Lower leg skin (tissue), 4 donors: Measurements from ENCODE around the gene CHRNA5. TPM values are rescaled to one million over a fixed set of nuclear protein-coding genes. Genes with fewer than 3 reads are reported as not detected.
A peak's percentile ranks its signal among the peaks of the same experiment; 100 is the strongest.

Experiments used
- DNase-seq, 2 donors: peaks; one replicate each; pipeline ENCODE4 v3.0.0-alpha.2; 2019; ENCODE audit warnings: low spot score in 2 of 2
- H3K4me3 ChIP-seq: fragments of 200-600 bp; sonication (generic); 2 replicates; pipeline ENCODE4 v1.5.1; 2017; ENCODE audit warnings: mild to moderate bottlenecking, low read depth; ENCODE audit not compliant: poor library complexity, severe bottlenecking
- CTCF ChIP-seq, 3 donors: fragments of 450-650 bp; IDR thresholded peaks; one replicate each; pipeline ENCODE4 v1.5.1; 2016; ENCODE audit warnings: antibody characterized with exemption in 3 of 3, mild to moderate bottlenecking in 3 of 3, moderate library complexity in 2 of 3
- POLR2A ChIP-seq, 2 donors: fragments of 450-650 bp; IDR thresholded peaks; one replicate each; pipeline ENCODE4 v1.6.1; 2016 to 2017; ENCODE audit warnings: antibody characterized with exemption in 2 of 2, mild to moderate bottlenecking in 1 of 2, moderate library complexity in 1 of 2
- WGBS, 2 donors: methylation state at CpG; one replicate each; pipeline ENCODE4 v1.1.5; 2018; 5-methylcytosine and 5-hydroxymethylcytosine counted together
- intact Hi-C: fragments of 100-400 bp; cut with DNase I; formaldehyde crosslinking; loops from one replicate; pipeline ENCODE4 v1.15.0; 2023; ENCODE audit warnings: low total_unique reads
- total RNA-seq, 4 donors: library from RNA; depleted of rRNA; stranded (reverse); fragments of >200 nt; gene quantifications; one replicate each; pipeline ENCODE4 v1.1.0, GENCODE V29; 2016

The CHRNA5 gene
- total RNA-seq, 4 donors from 2014 or later, result 0.27 to 0.84 (median 0.64) TPM

- H3K4me3 ChIP-seq, result no peak overlapping the region
- peak in 1 of 2 donors; percentile 82 for DNase-seq
- no peak for TF ChIP-seq POLR2A (IDR thresholded peaks at IDR 0.05)
- TF ChIP-seq CTCF (IDR thresholded peaks at IDR 0.05), result no peak
- intact Hi-C loops, result loop anchor here (5.0 kb wide), 1 partner anchor 88 kb away; no protein-coding TSS in a partner anchor
- 52 to 53% methylated on average over 20 of the region's 20 CpGs for WGBS, 2 donors
Measured at GRCh38 chr15:78619022-78619950, 54.0 kb downstream of the CHRNA5 start.

GRCh38 chr15:78620021-78620526, 54.8 kb downstream of the CHRNA5 start:
- DNase-seq, result peak in 1 of 2 donors; percentile 85
- 2 to 7% methylated on average over 10 to 40 of the region's 41 CpGs for whole genome bisulfite sequencing, 2 donors
- no peak for TF ChIP-seq POLR2A (IDR thresholded peaks at IDR 0.05)
- no peak for TF ChIP-seq CTCF (IDR thresholded peaks at IDR 0.05)
- intact Hi-C loops, result no loop called here
- peak overlapping the region; percentile 1 for H3K4me3 ChIP-seq

DNA sequence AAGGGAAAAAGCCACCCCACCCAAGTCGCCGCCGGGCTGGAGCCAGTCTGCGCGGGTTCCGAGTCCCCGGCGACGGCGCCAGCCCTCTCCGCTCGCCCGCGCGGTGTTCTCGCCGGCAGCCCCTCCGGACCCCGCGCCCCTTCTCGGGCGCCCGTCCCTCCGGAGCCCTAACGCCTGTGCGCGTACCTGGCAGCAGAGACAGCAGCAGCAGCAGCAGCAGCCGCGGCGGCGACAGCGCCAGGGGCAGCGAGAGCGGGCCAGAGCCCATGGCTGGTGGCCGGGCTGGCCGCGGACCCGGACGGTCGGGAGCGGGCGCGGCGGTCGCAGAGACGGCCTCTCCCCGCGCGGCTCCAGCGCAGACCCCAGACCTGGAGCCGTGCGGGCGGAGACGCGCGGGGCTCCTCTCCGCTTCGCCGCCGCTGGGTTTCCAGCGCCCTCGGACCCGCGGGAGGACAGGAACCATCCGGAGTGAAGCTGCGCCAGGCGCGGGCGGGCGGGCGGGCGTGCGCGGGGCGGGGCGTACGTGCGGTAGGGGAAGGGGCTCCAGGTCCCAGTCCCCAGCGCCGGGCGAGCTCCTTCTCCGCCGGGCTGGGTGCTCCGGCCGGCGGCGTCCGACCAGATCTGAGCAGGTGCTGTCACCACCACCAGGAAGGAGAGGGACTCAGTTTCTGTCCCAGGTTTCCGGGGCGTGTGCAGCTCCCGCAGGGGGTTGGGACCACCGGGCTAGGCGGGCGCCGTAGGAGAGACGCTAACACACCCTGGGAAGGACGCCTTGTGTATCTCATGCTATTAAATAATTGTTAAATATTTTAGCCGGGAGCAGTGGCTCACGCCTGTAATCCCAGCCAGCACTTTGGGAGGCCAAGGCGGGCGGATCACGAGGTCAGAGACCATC, 55.5 kb downstream of the CHRNA5 start, which contains the start of gene CHRNA3:
Gene CHRNA3 (minus strand): TSS at position 470 of the 895 bp plus-strand sequence. CDS start 202 bp downstream, at position 268.
- 3 to 4% methylated on average over 62 to 67 of the region's 102 CpGs for WGBS, 2 donors
- DNase-seq, result peak in 1 of 2 donors; percentile 74
- intact Hi-C loops, result no loop called here

DNA sequence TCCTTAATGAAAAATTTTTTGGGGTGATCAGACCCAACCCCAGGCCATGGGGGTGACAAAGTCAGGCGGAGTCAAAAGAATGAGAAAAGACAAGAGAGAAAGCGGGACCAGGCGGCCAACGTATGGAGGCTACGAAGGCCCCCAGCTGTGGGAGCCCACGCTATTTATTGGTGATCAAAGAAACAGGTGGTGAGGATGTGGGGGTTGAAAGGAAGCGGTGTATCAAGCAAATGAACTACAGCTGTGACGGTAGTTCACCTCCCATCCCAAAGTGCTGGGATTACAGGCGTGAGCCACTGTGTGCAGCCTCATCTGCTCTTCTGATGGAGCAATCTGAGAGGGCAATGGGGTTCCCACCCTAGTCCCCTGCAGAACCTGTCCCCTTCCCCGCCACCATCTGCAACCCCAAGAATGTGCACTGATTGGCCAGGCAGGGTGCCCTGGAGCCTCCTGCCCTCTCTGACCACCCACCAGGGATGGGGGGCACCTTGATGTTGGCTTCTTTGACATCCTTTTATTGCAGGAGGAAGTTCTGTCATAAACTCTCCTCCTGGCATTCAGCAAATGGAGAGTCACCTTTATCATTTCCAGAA, 56.6 kb downstream of the CHRNA5 start:
- WGBS, 2 donors, result 68 to 77% methylated on average over 10 of the region's 10 CpGs
- no peak for TF ChIP-seq POLR2A (IDR thresholded peaks at IDR 0.05)
- TF ChIP-seq CTCF (IDR thresholded peaks at IDR 0.05), result no peak
- DNase-seq, result peak in 1 of 2 donors; percentile 58
- no peak overlapping the region for H3K4me3 ChIP-seq
- intact Hi-C loops, result no loop called here

More for the DNA sequence above, 55.5 kb downstream of the CHRNA5 start, which contains the start of gene CHRNA3:
- peak within 1 kb of the TSS; percentile 1 for H3K4me3 ChIP-seq
- TF ChIP-seq POLR2A (IDR thresholded peaks at IDR 0.05) (no peak), CTCF (IDR thresholded peaks at IDR 0.05) (no peak)
